ENCODE data around the gene INPP4B.
A peak's percentile ranks its signal among the peaks of the same experiment; 100 is the strongest.

Gene INPP4B

DNA sequence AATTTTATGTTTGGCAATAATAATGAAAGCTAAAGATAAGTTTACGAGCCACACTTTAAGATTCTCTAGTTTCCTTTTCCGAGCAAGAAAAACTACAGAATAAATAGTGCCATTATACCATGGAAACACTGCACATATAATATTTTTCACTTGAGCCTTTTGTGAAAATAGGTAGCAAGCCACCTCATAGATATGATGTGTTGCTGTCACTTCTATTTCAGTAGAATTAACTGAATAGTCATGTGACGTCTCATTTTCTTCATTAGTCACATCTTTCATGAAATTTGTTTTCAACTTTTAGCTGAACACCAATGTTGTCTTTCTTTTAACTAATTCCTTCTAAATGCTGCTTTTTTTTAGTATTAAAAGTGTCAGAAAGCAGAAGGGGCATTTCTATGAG is 574.3 kb downstream of the INPP4B start:
- TF ChIP-seq, protein P1, sequence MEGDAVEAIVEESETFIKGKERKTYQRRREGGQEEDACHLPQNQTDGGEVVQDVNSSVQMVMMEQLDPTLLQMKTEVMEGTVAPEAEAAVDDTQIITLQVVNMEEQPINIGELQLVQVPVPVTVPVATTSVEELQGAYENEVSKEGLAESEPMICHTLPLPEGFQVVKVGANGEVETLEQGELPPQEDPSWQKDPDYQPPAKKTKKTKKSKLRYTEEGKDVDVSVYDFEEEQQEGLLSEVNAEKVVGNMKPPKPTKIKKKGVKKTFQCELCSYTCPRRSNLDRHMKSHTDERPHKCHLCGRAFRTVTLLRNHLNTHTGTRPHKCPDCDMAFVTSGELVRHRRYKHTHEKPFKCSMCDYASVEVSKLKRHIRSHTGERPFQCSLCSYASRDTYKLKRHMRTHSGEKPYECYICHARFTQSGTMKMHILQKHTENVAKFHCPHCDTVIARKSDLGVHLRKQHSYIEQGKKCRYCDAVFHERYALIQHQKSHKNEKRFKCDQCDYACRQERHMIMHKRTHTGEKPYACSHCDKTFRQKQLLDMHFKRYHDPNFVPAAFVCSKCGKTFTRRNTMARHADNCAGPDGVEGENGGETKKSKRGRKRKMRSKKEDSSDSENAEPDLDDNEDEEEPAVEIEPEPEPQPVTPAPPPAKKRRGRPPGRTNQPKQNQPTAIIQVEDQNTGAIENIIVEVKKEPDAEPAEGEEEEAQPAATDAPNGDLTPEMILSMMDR (IDR thresholded peaks at IDR 0.05; ENCODE audit: control insufficient read depth, insufficient read depth, low read depth, low read length, missing control alignments), result no peak
- no peak for DNase-seq (ENCODE audit: low read depth)
- no peak overlapping the region for H3K4me3 ChIP-seq (ENCODE audit: control insufficient read depth, low read depth, low read length)

GRCh38 chr4:142267101-142267500 is 579.0 kb downstream of the INPP4B start:
- TF ChIP-seq, protein P1 (IDR thresholded peaks at IDR 0.05; ENCODE audit: control insufficient read depth, insufficient read depth, low read depth, low read length, missing control alignments), result no peak
- no peak overlapping the region for H3K4me3 ChIP-seq (ENCODE audit: control insufficient read depth, low read depth, low read length)
- no peak for DNase-seq (ENCODE audit: low read depth)

GRCh38 chr4:142265946-142266345 is 580.2 kb downstream of the INPP4B start:
- TF ChIP-seq, protein P1 (IDR thresholded peaks at IDR 0.05; ENCODE audit: control insufficient read depth, insufficient read depth, low read depth, low read length, missing control alignments), result no peak
- no peak for DNase-seq (ENCODE audit: low read depth)
- H3K4me3 ChIP-seq (ENCODE audit: control insufficient read depth, low read depth, low read length), result no peak overlapping the region

DNA sequence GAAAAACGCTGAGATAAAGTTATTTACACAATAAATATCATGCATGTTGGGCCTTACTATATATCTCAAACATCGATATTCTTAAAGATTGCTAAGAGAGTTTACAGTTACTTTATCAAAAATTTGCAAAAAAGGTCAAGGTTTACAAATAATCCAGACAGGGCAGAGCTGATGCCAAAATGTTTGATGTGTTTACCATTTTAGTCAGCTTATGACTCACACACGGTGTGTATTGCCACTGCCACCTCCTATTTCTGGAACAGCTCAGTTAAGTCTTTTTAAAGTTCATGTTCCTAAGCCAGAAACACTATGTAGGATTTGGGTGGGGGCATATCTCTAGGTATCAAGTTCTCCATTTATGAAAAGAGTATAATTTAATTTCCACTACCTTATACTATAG is 580.6 kb downstream of the INPP4B start:
- TF ChIP-seq, protein P1 (IDR thresholded peaks at IDR 0.05; ENCODE audit: control insufficient read depth, insufficient read depth, low read depth, low read length, missing control alignments), result no peak
- no peak overlapping the region for H3K4me3 ChIP-seq (ENCODE audit: control insufficient read depth, low read depth, low read length)
- peak; percentile 5 for DNase-seq (ENCODE audit: low read depth)

DNA sequence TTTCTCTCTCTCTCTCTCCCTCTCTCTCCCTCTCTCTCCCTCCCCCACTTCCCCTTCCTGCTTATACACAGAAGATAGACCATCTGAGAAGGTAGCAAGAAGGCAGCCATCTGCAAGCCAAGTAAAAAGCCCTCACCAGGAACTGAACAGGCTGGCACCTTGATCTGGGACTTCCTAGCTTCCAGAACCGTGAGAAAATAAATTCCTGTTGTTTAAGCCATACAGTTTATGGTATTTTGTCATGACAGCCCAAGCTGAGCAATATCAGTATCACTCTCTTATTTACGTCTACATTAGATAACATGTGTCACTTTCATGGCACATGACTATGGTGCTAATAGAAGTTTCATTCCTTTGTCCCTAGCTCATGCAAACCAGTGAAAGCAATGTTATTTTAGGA is 581.1 kb downstream of the INPP4B start:
- DNase-seq (ENCODE audit: low read depth), result no peak
- no peak overlapping the region for H3K4me3 ChIP-seq (ENCODE audit: control insufficient read depth, low read depth, low read length)
- TF ChIP-seq, protein P1 (IDR thresholded peaks at IDR 0.05; ENCODE audit: control insufficient read depth, insufficient read depth, low read depth, low read length, missing control alignments), result no peak

GRCh38 chr4:142262956-142263355 is 583.1 kb downstream of the INPP4B start:
- TF ChIP-seq, protein P1 (IDR thresholded peaks at IDR 0.05; ENCODE audit: control insufficient read depth, insufficient read depth, low read depth, low read length, missing control alignments), result no peak
- DNase-seq (ENCODE audit: low read depth), result no peak

DNA sequence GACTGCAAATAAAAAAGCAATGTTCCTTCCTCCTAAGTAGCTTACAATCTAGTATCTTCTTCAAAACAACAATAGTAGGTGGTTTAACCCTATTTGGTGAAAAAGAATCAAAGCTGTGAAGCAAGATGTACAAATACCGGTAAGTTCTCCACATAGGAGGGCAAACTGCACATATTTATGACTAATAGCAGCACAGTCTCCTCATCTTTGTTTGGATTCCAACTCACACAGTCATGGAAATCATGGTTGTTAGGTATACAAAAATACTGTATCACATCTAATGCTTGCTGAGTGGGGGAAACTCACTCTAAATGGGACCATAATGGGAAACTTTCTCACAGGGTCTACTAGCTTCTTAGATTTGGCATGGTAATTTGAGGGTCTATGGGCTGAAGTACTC is 597.2 kb downstream of the INPP4B start:
- TF ChIP-seq, protein P1 (IDR thresholded peaks at IDR 0.05; ENCODE audit: control insufficient read depth, insufficient read depth, low read depth, low read length, missing control alignments), result no peak
- DNase-seq (ENCODE audit: low read depth), result peak; percentile 20
- H3K4me3 ChIP-seq (ENCODE audit: control insufficient read depth, low read depth, low read length), result no peak overlapping the region

More at GRCh38 chr4:142262956-142263355, 583.1 kb downstream of the INPP4B start:
- no peak overlapping the region for H3K4me3 ChIP-seq (ENCODE audit: control insufficient read depth, low read depth, low read length)

Measured in AG09309 (cell line).